ENCODE measurements around the gene MEFV.

MEFV gene

DNA sequence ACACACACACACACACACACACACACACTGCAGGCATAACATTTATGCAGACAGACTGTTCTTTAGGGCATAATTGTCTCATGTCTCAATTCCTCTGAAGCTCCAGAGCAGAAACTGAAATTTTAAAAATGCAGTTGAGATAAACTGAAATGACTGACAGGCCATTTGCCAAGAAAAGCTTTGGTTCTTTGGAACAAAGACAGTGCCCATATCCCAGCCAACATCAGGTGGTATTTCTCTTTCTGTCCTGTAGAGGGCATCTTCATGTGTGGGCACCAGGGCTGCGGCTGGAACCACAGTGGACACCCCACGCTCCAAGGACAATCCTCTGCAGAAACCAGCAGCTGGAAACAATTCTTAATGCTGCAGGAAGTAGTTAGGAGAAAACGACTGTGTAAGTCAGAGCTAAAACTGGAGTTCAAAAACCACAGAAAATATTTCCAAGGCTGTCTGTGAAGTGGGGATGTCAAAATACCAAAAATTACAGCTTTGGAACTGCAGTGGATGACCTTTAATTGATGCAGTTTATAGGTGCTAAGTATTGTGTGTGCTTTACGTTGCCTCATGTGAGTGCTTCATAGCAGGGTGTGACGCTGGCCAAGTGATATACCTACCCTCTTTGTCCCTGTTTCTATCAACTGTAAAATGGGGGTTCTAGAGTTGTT is 10.6 kb upstream of the MEFV start:
- DNase-seq, result peak; percentile 36

DNA sequence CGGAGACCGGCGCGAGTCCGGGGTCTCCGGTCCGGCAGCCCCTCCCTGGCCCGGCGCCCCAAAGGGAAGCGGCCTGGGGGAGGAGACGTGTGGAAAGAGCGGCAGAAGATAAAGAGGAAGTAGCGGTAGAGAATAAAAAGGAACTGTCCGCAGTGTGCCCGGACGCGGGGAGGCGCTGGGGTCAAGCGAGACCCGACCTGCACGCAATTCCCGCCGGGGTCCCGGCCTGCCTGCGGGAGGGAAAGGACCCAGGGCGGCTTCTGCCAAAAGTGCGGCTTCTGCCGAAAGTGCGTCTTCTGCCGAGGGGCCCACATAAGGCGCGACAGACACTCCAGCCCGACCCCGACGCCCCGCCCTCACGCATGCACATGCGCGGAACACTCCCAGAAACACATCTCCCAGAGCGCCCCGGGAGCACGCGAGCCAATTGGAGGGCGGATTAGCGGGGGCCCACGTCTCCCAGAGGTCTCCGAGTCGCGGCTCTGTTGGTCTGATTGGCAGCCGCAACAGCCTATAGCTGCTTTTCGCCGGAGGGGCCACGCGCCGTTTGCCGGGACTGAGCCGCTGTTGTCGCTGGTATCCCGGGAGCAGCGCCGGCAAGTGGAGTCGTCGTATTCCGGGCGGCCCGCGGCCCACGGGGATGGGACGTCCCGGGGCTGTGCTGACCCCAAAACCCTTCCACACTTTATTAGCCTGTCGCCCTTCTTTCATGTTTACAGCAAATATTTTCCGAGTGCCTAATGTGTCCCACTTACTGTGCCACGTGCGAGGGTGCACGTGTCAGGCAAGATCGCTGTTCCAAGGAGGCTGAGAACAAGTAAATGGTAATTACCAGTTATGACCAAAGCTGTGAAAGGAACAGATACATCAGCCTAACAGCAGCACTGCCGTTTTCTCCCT is 8.0 kb upstream of the MEFV start:
- DNase-seq, result peak; percentile 99

DNA sequence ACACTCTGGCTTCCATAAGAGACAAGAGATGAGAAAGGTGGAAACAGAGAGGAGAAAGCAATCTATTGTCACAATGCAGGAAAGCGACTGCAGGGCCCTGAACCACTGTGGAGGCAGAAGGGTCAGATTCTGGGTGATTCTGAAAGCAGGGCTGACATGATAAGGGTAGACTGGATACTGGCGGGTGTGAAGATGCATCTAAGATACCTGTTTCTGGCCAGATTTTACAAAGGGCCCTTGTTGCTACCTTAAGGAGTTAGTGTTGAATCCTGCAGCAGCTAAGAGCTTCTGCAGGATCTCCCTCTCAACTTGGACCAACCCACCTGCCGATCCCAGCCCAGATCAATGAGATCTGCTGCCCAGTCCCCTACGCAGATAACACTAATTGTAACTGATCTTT is 6.1 kb upstream of the MEFV start:
- DNase-seq, result no peak

DNA sequence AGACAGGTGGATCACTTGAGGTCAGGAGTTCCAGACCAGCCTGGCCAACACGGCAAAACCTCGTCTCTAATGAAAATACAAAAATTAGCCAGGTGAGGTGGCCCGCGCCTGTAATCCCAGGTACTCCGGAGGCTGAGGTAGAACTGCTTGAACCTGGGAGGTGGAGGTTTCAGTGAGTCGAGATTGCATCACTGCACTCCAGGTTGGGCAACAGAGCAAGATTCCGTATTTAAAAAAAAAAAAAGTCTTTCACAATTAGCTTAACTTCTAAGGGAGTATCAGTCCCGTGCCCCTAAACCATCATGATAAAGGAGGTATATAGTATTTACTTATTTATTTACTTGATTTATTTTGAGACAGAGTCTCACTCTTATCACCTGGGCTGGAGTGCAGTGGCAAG is 3.4 kb upstream of the MEFV start:
- DNase-seq, result no peak

DNA sequence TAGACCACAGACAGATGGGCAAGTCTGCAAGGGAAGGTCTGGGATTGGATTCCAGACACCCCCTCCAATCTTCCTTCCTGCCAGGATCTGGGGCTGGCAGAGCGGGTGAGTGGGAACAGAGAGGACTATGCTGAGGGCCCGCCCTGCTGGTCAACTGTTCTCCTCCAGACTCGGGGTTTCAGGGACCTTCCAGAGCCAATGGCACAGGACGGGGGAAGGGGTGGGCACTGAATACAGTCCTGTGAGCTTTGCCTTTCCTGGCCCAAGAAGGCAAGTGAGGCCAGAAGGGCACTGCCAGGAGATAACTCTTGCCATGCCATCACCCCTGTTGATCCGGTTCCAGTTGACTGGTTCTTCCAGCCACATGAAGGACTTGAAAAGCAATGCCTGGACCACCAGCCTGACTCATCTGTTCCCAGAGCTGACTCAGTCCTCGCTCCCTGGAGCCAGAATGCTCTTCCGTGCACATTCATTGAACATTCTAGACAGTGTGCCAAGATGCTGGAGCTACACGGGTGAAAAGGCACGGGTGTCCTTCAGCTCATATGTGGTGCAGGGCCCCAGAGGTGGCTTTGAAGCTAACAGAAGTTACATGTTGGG is 533 bp upstream of the MEFV start:
- DNase-seq, result no peak

DNA sequence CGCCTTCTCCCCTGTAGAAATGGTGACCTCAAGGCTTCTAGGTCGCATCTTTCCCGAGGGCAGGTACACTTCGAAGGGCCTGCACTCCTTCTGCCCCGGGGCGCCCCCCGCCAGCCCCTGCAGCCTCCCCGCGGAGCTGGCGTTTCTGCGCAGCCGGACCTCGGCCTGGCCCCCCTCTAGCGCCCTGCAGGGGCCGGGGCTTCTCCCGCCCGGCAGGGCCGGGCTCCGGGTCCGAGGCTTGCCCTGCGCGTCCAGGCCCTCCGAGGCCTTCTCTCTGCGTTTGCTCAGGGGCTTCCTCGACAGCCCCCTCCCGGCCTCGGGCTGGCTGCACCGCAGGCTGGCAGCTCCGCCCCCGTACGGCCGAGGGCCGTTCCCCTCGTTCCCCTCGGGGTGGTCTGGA is 2.1 kb downstream of the MEFV start:
- no peak for DNase-seq

DNA sequence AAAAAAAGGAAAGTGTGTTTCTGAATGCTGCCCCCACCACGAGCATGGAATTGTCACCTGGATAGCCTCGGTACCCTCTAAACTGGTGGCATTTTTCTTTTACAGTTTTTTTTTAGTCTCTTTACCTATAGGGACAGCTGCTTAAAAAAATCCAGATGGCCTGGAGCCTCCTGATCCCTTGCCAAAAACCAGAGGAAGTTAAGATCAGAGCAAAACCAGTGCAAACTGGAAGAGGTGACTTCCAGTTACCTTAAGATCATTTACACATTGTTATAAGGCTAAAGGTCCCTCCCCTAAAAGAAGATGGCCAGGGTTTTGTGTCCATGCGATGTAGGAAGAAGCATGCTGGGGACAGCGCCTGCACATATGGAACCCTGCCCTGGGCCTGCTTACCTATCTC is 3.5 kb downstream of the MEFV start:
- DNase-seq, result no peak

DNA sequence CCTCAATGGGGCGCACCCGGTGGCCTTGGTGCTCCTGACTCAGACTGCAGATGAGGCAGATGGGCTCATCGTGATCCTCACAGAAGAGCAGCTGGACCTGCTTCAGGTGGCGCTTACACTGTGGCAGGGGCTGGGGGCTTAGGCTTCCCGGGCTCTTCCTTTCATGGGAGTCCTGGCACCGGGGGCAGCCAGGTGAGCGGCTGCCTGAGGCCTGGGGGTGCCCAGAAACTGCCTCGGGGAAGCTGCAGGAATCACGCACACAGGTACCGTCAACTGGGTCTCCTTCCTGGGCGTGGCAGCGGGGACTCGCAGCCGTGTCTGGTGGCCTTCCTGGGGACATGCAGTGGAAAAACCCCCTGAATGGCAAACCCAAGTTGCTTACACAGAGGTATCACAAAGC is 7.0 kb downstream of the MEFV start:
- no peak for DNase-seq

DNA sequence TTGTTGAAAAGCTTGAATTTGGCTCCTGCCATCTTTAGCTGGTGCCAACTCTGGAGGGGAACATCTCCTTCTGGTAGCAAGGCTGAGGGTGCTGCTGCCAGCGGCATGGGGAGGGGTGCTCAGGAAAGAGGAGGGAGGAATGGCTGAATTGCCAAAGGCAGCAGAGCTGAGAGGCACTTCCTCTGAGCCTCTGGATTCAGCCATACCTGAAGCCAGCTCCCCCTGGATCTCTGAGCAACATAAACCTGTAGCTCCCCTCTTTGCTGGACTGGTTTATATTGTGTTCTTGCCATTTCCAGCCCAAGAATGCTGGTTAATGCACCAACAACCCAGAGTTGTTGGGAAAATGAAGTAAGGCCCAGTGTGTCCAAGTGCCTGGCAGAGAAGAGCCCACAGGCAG is 7.4 kb downstream of the MEFV start:
- DNase-seq, result no peak

DNA sequence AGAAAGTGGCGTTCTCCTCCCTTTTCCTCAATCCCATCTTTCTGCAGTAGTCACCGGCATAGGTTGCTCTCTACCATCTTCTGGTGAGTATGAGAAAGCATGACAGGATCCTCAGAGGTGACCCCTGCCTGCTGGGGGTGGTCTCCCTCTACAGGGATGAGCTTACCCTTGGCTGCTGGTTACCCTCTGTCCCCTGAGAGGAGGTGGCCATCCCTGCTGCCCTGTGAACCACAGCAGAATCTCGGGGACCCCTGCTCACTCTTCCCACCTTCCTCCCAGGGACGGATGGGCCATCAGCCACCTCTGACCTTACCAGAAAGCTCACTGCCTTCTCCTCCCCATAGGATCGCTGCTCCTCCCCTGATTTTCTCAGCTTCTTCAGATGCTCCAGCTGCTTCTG is 7.8 kb downstream of the MEFV start:
- no peak for DNase-seq

DNA sequence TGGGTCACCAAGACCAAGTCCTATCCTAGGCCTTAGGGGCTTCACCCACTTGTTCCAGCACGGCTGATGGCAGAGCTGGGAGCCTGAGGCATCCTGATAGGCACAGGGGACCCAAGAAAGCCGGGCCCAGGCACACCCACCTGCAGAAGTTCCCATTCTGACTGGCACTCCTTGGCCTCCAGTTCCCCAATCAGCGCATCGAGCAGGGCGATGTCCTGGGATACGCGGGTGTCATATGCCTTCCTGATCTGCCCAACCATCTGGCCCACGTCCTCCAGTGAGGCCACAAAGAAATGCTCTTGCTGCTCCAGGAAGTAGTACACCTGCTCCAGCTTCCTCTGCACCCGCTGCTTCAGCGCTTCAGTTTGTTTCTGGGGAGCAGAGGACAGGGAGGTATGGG is 9.6 kb downstream of the MEFV start:
- DNase-seq, result no peak

DNA sequence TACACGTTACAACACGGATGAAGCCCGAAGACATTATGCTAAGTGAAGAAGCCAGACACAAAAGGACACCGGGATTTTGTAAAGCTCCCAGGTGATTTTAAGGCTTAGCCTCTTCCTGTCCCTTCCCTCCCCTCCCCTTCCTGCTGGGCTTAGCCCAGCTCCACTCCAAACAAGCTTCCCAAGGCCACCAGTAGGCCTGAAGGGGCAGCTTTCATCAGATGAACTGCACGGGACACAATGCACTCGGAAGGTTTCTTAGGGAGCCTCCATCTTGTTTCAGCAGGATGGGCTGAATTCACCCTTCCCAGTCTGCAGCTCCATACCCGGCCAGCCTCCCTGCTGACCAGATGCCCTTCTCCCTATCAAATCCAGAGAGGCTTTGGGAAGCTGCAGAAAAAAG is 10.4 kb downstream of the MEFV start:
- no peak for DNase-seq

DNA sequence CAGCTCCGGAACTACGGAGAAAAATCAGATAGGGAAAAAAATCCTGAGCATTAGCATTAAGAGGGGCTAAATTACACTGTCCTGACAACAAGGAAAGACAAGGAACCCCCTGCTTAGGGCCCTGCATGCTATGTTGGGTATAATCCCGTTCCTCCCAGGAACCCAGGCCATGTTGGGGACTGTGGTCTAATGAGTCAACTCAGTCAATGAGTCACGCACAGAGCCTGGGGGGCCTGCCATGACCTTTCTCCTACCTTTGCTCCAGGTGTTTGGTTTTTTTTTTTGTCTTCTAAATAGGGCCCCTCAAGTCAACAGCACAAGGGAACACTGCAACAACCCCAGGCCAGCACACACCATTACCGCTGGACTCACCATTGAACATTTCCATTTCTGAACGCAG is 12.6 kb downstream of the MEFV start:
- DNase-seq, result no peak

DNA sequence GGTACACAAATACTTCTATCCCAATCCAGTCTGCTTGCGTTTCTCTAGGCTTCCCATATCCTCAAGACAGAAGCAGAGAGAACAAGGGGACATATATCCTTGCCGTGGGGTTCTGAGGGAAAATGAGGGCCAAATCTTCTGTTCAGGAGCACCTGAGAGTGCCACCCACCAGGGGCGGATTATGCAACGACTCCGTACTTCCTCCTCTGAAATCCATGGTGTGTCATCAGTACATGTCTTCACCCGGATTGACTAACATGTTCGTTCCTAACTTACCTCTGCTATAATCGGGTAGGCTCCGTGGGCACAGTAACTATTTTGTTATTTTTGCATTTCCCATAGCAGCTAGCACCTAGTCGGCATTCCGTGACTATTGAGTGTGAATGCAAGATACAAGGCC is 13.7 kb downstream of the MEFV start:
- no peak for DNase-seq

DNA sequence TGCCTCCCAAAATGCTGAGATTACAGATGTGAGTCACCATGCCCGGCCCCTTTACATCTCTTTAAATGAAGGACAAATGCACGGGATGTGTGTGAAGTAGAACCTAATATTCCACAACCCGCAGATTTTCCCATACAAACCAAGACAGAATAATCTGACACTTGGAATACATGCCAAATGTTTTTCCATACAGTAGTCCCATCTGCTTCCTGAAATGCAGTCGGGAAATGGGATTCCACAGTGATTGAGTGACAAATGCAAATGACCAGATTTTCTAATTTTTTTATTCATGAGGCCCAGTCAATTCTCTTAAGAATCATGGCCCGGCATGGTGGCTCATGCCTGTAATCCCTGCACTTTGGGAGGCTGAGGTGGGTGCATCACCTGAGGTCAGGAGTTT is 14.7 kb downstream of the MEFV start:
- no peak for DNase-seq

DNA sequence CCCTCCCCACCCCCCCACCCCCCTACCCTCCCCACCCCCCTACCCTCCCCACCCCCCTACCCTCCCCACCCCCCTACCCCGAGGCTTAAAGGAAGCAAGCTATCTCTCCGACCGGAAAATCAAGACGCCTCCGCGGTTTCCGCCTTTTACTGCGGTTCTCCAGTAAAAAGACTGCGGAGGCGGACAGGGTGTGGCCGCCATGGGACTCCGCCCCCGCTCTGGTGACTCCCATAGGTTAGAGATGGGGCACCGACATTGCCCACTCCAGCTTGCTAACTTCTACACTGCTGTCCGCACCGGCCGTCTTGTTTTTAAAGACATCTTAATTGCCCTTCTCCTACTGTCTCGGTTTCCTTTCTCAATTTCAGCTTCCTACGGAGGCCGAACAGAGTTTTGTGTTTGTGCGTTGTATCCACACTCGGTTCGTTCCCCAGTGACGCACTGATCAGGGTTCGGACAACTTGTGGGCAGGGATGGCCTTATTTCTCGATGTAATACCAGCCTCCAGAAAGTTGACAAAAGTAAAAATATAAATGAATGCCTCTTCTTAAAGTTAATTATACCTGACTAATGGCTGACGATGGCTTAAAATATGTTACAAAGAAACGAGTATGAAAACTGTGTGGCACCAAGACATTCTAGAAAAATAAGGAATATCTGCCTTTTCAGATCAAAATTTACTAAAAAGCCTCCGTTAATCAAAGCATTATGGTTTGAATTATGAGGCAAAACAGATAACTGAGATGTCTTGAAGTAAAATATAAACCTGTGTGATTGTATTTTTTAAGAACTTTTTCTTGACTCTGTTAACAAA is 20.4 kb downstream of the MEFV start:
- DNase-seq, result no peak

DNA sequence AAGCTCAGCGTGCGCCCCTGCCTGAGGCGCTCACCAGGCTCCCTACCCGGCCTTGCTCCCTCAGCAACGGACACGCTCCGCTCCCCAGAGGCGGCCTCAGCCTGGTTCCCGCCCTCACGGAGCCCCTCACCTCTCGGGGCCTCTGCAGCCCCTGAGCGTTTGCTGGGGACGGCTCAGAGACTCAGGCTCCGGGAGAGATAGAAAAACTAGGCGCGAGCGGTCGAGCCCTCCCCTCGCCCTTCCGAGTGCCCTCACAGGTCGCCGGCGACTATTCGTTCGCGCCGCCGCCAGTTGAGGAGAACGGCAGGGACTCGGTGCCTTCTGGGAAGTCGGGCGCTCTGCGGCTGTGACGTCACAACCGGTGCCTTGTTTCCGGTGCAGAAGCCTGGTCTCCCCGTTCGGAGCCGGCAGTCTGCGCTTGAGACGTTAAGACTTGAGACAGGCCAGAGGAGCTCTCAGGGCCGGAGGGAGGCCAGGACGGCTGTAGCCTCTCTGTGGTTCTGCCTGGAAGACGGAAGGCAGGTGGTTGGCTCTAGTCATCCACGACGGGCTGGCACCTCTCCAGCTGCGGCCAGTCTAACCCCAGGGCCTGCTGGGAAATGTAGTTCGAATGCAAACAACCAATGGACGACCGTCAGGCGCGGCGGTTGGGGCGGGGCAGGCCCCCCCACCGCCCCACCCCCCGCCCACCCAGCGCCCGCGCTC is 21.4 kb downstream of the MEFV start, which contains the start of gene ZNF200:
ZNF200 (minus strand) TSS at position 302 of the 705 bp plus-strand sequence. CDS start 1,403 bp downstream, outside the sequence.
- DNase-seq, result peak; percentile 95

DNA sequence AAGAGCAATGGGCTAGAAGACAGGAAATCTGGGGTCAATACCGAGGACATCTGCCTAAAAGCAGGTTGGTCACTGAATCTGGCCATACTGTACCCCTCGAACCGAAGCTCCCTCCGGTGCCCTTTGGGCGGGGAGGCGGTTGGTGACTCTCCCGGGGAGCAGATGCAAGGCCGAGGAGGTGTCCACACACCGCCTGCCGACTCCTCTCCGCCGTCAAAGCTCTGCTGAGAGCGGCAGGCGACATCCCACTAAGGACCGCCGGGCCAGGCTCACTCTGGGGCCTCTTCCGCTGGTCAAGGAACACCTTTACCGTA is 21.9 kb downstream of the MEFV start:
- no peak for DNase-seq

DNA sequence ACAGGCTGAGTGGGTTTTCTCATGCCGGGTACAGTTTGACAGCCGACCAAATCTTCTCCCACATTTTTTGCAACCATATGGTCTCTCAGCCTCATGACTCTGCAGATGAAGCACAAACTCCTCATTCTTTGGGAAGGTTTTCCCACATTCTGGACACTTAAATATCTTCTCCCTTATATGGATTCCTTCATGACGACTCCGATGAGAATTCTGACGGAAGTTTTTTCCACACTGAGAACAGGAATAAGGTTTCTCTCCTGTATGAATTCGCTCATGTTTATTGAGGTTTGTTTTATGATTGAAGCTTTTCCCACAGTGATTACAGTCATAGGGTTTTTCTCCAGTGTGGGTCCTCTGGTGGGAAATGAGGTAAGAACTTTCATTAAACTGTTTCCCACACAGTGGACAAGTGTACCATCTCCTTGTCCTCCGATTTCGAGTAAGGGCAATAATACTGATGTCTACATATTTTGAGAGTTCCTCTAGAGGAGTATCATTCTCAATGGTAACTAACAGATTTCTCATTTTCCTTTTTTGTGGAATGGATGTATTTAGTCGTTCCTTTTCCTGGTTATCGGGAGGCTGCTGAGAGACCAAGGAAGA is 32.4 kb downstream of the MEFV start:
- no peak for DNase-seq

DNA sequence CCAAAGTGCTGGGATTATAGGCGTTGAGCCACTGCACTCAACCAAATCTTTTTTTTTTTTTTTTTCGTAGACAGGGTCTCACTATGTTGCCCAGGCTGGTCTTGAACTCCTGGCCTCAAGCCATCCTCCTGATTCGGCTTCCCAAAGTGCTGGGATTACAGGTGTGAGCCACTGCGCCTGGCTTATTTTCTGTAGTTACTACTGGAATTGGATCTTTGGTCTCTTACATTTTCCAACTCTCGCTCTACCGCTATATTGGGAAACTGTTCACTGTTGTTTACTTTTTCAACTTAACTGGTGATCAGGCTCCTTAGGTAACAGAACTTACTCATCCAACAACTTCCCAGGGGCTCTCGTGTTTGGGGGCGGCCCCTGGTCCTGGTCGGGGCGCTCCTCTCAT is 35.6 kb downstream of the MEFV start:
- no peak for DNase-seq

DNA sequence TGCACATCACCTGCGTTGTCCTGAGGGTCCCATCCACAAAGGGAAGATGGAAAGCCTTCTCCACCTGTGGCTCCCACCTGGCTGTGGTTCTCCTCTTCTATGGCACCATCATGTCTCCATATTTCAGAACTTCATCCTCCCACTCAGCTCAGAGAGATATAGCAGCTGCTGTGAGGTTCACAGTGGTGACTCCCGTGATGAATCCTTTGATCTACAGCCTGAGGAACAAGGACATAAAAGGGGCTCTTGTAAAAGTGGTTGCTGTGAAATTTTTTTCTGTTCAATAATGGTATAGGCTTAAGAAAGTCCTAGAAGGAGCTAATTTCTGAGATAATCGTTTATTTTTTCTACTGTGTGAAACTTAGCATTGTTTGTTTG is 40.2 kb downstream of the MEFV start:
- no peak for DNase-seq

Data from fibroblast of skin of abdomen (primary cell).